GM12891 (cell line): Measurements from ENCODE around the gene RAPGEF5.

ENCODE experiments used
- POLR2A ChIP-seq: IDR thresholded peaks from 2 replicates; pipeline ENCODE4 v1.6.1; 2011; ENCODE audit warnings: low read depth, low read length, control low read depth
- POLR2AphosphoS5 ChIP-seq: IDR thresholded peaks from 2 replicates; pipeline ENCODE4 v1.6.1; 2011; ENCODE audit warnings: low read depth, low read length, control low read depth

GRCh38 chr7:22292531-22292930 is 64.4 kb downstream of the RAPGEF5 start:
- TF ChIP-seq POLR2AphosphoS5 (no peak), POLR2A (no peak)
